C4-2B (cell line): ENCODE measurements around the gene GRIK4.

Experiments
- ZFX ChIP-seq: fragments of 450-650 bp; IDR thresholded peaks from 2 replicates; pipeline ENCODE4 v1.6.1; 2017
- TF ChIP-seq, protein P1 (sequence below): fragments of 450-650 bp; conservative IDR thresholded peaks from 2 replicates; pipeline ENCODE4 v1.5.1; 2017; ENCODE audit warnings: mild to moderate bottlenecking

DNA sequence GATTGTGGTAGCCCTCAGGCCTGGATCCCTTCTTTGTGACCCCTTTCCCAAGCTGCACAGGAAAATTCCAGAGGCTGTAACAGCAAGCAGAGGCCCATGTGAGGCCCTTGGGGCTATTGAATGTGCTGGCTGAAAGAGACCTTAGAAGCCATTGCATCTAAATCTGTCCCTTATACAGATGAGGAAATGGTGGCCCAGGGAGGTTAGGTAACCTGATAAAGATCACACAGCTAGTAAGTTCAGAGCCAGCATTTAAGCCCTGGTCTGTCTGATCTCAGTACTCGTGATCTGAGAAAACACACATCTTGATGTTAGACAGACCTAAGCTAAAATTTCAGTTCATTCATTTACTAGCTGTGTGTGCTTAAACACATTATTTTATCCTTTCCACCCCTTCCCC, 396.4 kb downstream of the GRIK4 start:
- TF ChIP-seq, protein P1, sequence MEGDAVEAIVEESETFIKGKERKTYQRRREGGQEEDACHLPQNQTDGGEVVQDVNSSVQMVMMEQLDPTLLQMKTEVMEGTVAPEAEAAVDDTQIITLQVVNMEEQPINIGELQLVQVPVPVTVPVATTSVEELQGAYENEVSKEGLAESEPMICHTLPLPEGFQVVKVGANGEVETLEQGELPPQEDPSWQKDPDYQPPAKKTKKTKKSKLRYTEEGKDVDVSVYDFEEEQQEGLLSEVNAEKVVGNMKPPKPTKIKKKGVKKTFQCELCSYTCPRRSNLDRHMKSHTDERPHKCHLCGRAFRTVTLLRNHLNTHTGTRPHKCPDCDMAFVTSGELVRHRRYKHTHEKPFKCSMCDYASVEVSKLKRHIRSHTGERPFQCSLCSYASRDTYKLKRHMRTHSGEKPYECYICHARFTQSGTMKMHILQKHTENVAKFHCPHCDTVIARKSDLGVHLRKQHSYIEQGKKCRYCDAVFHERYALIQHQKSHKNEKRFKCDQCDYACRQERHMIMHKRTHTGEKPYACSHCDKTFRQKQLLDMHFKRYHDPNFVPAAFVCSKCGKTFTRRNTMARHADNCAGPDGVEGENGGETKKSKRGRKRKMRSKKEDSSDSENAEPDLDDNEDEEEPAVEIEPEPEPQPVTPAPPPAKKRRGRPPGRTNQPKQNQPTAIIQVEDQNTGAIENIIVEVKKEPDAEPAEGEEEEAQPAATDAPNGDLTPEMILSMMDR = no peak
- no peak for TF ChIP-seq ZFX
